Nucleus accumbens (tissue), 56 donors: ENCODE data around the gene SSNA1.

ENCODE experiments used
- DNase-seq, 56 donors: peaks; one replicate each; lab custom pipeline; 2025; lab: John Stamatoyannopoulos, UW

The SSNA1 gene

GRCh38 chr9:137150617-137151457, 37.6 kb upstream of the SSNA1 start:
- peak in 2 of 56 donors; percentile 44 to 68 for DNase-seq

GRCh38 chr9:137152844-137153405, 35.6 kb upstream of the SSNA1 start:
- DNase-seq: no peak

- peak in 32 of 56 donors; percentile 18 to 78 (median 42) for DNase-seq
Observed at GRCh38 chr9:137156567-137157375, 31.7 kb upstream of the SSNA1 start.

GRCh38 chr9:137157618-137158415, 30.7 kb upstream of the SSNA1 start:
- no peak for DNase-seq

- DNase-seq: no peak
Observed at GRCh38 chr9:137158625-137159024, 29.9 kb upstream of the SSNA1 start.

GRCh38 chr9:137159105-137160053, 29.1 kb upstream of the SSNA1 start:
- DNase-seq: no peak

GRCh38 chr9:137160054-137160425, 28.4 kb upstream of the SSNA1 start:
- no peak for DNase-seq

- no peak for DNase-seq
Observed at GRCh38 chr9:137160716-137161557, 27.5 kb upstream of the SSNA1 start.

- DNase-seq: peak in 2 of 56 donors; percentile 23 to 28
Observed at GRCh38 chr9:137161558-137162486, 26.7 kb upstream of the SSNA1 start.

- DNase-seq: no peak
Observed at GRCh38 chr9:137162505-137163364, 25.7 kb upstream of the SSNA1 start.

GRCh38 chr9:137163365-137163715, 25.1 kb upstream of the SSNA1 start:
- no peak for DNase-seq

GRCh38 chr9:137163805-137164204, 24.7 kb upstream of the SSNA1 start:
- DNase-seq: no peak

GRCh38 chr9:137164370-137165249, 23.9 kb upstream of the SSNA1 start:
- DNase-seq: no peak

GRCh38 chr9:137165250-137165836, 23.1 kb upstream of the SSNA1 start:
- DNase-seq: no peak
